OCI-LY3 (cell line): ENCODE measurements around the gene CCT8.

Source experiments
- H2AFZ ChIP-seq: fragments of 200-600, 300-600 bp; shearing (Covaris generic); 2 replicates; pipeline ENCODE4 v1.6.0; 2014; ENCODE audit warnings: antibody characterized with exemption, low read depth, low read length
- H3K27ac ChIP-seq: fragments of 200-600, 300-600 bp; sonication (generic); 2 replicates; pipeline ENCODE4 v1.5.1; 2014; ENCODE audit warnings: mild to moderate bottlenecking, low read length, moderate library complexity, mixed read lengths
- H3K27me3 ChIP-seq: fragments of 200-600, 300-600 bp; sonication (generic); 2 replicates; pipeline ENCODE4 v1.6.1; 2014; ENCODE audit warnings: low read depth, low read length, mixed read lengths
- H3K36me3 ChIP-seq: fragments of 200-600, 300-600 bp; sonication (generic); replicated peaks from 2 replicates; pipeline ENCODE3; 2014; ENCODE audit warnings: low read depth, low read length, mixed read lengths
- H3K4me1 ChIP-seq: fragments of 300-600, 200-600 bp; sonication (generic); 2 replicates; pipeline ENCODE4 v1.6.1; 2014; ENCODE audit warnings: low read length, mixed read lengths
- H3K4me2 ChIP-seq: fragments of 200-600, 300-600 bp; sonication (generic); 2 replicates; pipeline ENCODE4 v1.6.1; 2014; ENCODE audit warnings: low read length, mixed read lengths
- H3K4me3 ChIP-seq: fragments of 300-600, 200-600 bp; sonication (generic); 2 replicates; pipeline ENCODE4 v1.5.1; 2014; ENCODE audit warnings: antibody characterized with exemption, mild to moderate bottlenecking, low read length, moderate library complexity
- H3K79me2 ChIP-seq: fragments of 300-600, 200-600 bp; shearing (Covaris generic); 2 replicates; pipeline ENCODE4 v1.6.1; 2014; ENCODE audit warnings: mild to moderate bottlenecking, low read length, mixed read lengths
- H3K9ac ChIP-seq: fragments of 300-600, 200-600 bp; shearing (Covaris generic); 2 replicates; pipeline ENCODE4 v1.6.0; 2014; ENCODE audit warnings: mild to moderate bottlenecking, low read length, moderate library complexity
- H3K9me3 ChIP-seq: fragments of 200-600, 300-600 bp; shearing (Covaris generic); 2 replicates; pipeline ENCODE4 v1.6.1; 2014; ENCODE audit warnings: low read length, mixed read lengths; ENCODE audit not compliant: insufficient read depth
- H4K20me1 ChIP-seq: fragments of 200-600, 300-600 bp; sonication (generic); 2 replicates; pipeline ENCODE4 v1.6.1; 2016; ENCODE audit warnings: low read length, mixed read lengths; ENCODE audit not compliant: insufficient read depth
- CTCF ChIP-seq: fragments of 200-600, 300-600 bp; sonication (generic); IDR thresholded peaks from 2 replicates; pipeline ENCODE4 v1.5.1; 2014; ENCODE audit warnings: antibody characterized with exemption, low read length, low read depth
- EZH2phosphoT487 ChIP-seq: fragments of 200-600 bp; shearing (Covaris generic); IDR thresholded peaks from 2 replicates; pipeline ENCODE4 v1.6.1; 2018; ENCODE audit warnings: antibody characterized with exemption, mixed run types, low read depth

CCT8 gene

GRCh38 chr21:29064850-29065481 lies 8.5 kb downstream of the CCT8 start:
- H3K27me3 ChIP-seq = no peaks in the 10 kb centered on the region
- TF ChIP-seq EZH2phosphoT487 (no peak), CTCF (no peak)
- peaks cover 73% of the 10 kb centered on the region for H3K36me3 ChIP-seq
- H3K4me1 ChIP-seq = peaks cover 12% of the 10 kb centered on the region
- no peaks in the 10 kb centered on the region for H3K9me3 ChIP-seq
- peaks cover 9% of the 10 kb centered on the region for H4K20me1 ChIP-seq
- H3K4me2 ChIP-seq = peak overlapping the region; percentile 30
- peaks cover 36% of the 10 kb centered on the region for H3K79me2 ChIP-seq
- H3K4me3 ChIP-seq = no peak overlapping the region
- no peak overlapping the region for H3K9ac ChIP-seq
- peak overlapping the region; percentile 15 for H3K27ac ChIP-seq
- H2AFZ ChIP-seq = no peak overlapping the region

DNA sequence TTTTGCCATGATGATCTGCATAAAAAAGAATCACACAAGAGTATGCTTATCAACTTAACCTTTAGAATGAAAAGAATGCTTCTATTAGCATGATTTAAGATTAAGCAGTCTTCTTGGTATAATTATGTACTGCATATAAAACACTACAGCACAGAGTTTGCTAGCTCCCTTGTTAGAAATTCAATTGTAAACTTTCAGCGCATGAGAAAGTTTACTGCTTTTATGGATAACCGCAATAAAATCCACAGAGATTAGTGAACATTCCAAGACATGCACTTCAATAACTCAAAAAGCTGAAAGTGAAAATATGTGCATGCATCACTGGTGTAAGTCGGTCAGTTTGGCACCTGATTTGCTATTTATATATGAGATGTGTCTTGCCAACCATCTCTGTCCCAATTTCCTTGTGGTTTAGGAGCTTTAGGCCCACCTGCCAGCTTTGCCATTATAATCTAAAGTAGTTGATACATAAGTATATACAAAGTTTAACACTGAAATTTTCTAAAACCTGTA lies 16.9 kb downstream of the CCT8 start:
- peaks cover 61% of the 10 kb centered on the region for H3K36me3 ChIP-seq
- TF ChIP-seq EZH2phosphoT487 (no peak), CTCF (no peak)

GRCh38 chr21:29056005-29056404 lies 17.4 kb downstream of the CCT8 start:
- Histone ChIP-seq H2AFZ (no peak overlapping the region), H3K4me1 (no peaks in the 10 kb centered on the region), H3K9ac (no peak overlapping the region), H4K20me1 (no peaks in the 10 kb centered on the region), H3K79me2 (peaks cover 5% of the 10 kb centered on the region; the same call in 1 of the 2 replicates), H3K4me3 (no peak overlapping the region), H3K27ac (no peak overlapping the region), H3K4me2 (no peak overlapping the region), H3K9me3 (no peaks in the 10 kb centered on the region), H3K36me3 (peaks cover 56% of the 10 kb centered on the region), H3K27me3 (no peaks in the 10 kb centered on the region)
- TF ChIP-seq EZH2phosphoT487 (no peak), CTCF (no peak)

More for the DNA sequence above, 16.9 kb downstream of the CCT8 start:
- H3K4me2 ChIP-seq = no peak overlapping the region
- no peaks in the 10 kb centered on the region for H3K9me3 ChIP-seq
- H3K27ac ChIP-seq = no peak overlapping the region
- H3K4me3 ChIP-seq = no peak overlapping the region
- H3K4me1 ChIP-seq = no peaks in the 10 kb centered on the region
- no peak overlapping the region for H2AFZ ChIP-seq
- H3K9ac ChIP-seq = no peak overlapping the region
- H3K27me3 ChIP-seq = no peaks in the 10 kb centered on the region
- H3K79me2 ChIP-seq = peaks cover 5% of the 10 kb centered on the region; the same call in 1 of the 2 replicates
- no peaks in the 10 kb centered on the region for H4K20me1 ChIP-seq

GRCh38 chr21:29055080-29055479 lies 18.4 kb downstream of the CCT8 start:
- Histone ChIP-seq H3K4me3 (no peak overlapping the region), H3K27me3 (no peaks in the 10 kb centered on the region), H3K9ac (no peak overlapping the region), H3K79me2 (peaks cover 2% of the 10 kb centered on the region; the same call in 1 of the 2 replicates), H3K27ac (no peak overlapping the region), H4K20me1 (no peaks in the 10 kb centered on the region), H3K36me3 (peaks cover 58% of the 10 kb centered on the region), H3K9me3 (no peaks in the 10 kb centered on the region), H3K4me2 (no peak overlapping the region), H3K4me1 (no peaks in the 10 kb centered on the region), H2AFZ (no peak overlapping the region)
- TF ChIP-seq CTCF (no peak), EZH2phosphoT487 (no peak)
